HG03442 (cell line): ENCODE data around the gene ROBO4.

Source experiments
- ATAC-seq: cut with Tn5 transposase; IDR thresholded peaks from one replicate; pipeline ENCODE4 v1.9.1; 2021; ENCODE audit warnings: mild to moderate bottlenecking, moderate library complexity; ENCODE audit not compliant: unreplicated experiment

Gene ROBO4

GRCh38 chr11:124919898-124920297 lies 22.2 kb upstream of the ROBO4 start:
- ATAC-seq: no peak

DNA sequence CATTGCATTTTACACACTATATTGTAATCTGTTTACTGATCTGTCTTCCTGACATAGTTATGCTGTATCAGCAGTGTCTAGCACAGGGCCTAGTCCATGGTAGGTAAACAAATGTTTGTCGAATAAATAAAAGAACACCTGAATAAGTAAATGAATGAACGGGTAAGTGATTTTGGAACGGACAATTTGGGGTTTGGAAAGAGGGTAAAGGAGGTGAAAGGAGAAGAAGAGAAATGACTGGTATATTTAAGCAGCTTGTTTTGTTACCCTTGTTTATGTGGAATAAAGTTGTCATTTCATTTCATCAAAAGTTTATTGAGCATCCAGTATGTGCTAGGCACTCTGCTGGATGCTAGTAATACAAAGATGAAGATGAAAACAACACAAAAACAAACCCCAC lies 21.3 kb upstream of the ROBO4 start, which contains the start of gene HEPN1:
Gene HEPN1, plus strand, starts transcription at position 301 of the 400 bp plus-strand sequence.
- ATAC-seq: no peak

DNA sequence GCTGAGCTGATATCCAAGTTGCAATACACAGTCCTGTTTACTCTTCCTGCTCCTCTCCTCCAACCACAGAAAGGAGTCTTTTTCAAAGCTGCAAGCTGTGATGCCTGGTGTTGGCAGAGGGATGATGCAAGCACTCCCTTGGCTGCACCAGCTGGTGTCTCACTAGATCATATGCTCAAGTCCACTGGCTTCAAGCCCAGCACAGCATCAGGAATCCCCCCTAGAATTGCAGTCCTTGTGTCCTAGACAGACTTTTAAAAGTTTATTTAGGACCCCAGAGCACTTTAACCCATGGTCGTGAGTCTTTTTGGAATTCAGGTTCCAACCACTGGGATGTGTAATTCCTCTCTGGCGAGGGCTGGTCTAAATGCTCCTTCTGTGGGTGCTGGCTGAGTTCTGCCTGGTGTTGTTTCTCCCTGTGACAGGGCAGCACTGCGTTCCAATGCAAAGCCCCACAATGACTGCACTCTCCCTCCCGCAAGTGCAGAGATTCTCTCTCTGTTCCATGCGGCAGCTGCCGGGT lies 19.5 kb upstream of the ROBO4 start:
- ATAC-seq: no peak

DNA sequence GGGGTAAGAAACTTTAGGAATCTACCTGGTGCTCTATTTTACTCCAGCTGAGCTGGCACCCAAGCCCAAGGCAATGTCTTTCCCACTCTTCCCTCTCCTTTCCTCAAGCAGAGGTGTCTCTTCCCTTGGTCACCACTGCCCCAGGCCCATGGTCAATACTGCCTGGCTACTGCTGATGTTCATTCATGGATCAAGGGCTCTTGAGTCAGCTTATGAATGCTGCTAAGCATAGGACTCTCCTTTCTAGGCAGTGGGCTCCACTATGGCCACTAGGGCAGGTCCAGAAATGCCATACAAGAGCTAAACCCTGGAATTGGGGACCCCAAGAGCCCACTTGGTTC lies 18.7 kb upstream of the ROBO4 start:
- ATAC-seq: no peak

- ATAC-seq: no peak
These were observed 18.1 kb upstream of the ROBO4 start for GRCh38 chr11:124915541-124916369.

GRCh38 chr11:124902616-124903015 lies 5.0 kb upstream of the ROBO4 start:
- no peak for ATAC-seq

GRCh38 chr11:124900464-124900863 lies 2.8 kb upstream of the ROBO4 start:
- ATAC-seq: no peak

DNA sequence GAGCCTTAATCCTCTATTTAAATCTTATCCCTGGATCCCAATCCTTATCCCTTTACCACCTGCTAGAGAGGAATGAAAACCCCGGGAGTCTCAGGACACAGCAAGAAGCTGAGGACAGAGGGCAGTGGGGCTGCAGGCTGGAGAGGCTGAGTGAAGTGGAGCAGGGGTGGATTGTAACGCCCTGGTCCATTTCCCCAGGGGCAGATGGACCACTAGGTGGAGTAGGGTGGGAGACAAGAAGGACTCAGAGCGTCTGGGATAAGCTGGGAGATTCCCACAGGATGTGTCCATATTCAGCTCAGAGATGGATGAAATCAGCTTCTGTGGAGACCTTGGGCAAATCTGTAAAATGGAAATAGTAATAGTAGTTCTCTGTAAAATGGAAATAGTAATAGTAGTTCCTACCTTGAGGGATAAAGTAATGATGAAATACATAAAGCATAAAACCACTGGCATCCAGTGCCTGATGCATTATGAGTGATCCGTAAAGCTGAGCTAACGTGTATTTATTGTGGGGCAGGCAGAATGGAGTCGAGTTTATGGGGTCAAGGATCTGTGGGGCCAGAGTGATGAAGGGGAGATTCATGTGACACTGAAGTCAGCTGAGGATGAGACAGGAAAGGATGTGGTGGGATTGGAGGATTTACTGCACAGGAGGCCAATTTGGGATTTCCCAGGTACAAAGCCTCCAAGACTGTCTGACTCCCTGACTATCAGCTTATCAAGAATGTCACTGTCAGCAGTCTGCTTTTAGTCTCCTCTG lies 1.9 kb upstream of the ROBO4 start:
- no peak for ATAC-seq

- no peak for ATAC-seq
These were observed 1.0 kb upstream of the ROBO4 start for GRCh38 chr11:124898711-124899110.

DNA sequence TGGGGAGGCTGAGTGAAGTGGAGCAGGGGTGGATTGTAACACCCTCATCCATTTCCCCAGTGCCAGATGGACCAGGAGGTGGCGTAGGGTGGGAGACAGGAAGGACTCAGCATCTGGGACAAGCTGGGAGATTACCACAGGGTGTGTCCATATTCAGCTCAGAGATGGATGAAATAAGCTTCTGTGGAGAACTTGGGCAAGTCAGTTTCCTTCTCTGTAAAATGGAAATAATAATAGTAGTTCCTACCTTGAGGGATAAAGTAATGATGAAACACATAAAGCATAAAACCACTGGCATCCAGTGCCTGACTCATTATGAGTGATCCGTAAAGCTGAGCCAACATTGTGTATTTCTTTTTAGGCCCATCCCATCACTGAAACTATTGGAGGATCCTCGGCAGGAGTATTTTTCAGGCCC lies 607 bp upstream of the ROBO4 start:
- no peak for ATAC-seq

DNA sequence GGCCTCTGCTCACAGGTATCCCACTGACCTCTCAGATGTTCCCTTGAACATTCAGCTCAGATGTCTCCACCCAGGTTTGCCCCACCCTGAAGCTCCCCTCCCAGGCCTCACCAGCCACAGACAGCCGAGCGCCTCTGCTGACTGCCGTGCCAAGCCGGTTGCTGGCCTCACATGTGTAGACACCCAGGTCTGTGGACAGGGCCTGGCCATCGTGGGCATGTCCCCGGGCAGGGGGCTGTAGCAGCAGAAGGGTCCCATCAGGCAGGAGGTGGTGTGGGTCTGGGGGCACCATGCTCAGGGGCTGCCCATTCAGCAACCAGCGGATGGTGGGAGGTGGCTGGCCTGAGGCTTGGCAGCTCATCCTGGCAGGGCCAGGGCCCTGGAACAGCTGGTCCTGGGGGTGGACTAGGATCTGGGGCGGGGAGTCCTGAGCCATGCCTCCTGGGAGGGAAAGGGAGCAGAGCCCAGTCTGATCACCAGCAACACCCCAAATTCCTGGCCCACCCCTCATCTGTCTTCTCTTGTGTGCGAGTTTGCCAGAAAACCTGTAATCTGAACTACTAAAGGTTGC lies 759 bp downstream of the ROBO4 start:
- ATAC-seq: no peak

DNA sequence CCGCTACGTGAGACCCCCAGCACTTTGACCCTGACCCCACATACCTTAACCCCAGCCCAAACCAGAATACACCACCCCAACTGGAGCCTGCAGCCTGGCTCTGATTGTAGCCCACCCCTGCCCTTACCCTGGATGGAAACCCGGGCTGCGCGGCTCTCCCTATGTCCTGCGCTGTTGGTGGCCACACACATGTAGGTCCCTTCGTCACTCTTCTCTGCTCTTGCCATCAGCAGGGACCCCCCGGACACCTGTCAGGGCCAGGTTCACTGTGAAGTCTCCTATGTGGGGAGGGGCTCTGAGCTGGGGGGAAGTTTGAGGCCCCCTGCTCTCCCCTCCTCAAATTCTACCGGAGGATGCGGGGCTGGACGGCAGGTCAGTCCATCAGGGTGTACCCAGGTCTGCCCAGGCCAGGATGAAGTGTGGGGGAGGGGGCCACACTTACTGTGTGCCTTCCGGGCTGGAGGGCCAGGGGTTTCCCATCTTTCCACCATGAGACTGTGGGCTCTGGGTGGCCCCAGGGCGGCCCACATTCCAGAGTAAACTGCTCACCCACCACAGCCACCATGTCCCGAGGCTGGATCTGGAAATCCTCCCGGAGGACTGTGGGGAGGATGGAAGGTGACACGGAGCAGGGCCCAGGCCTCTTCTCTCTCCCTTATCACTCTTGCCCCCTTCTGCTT lies 1.5 kb downstream of the ROBO4 start:
- no peak for ATAC-seq

GRCh38 chr11:124895471-124895971 lies 2.1 kb downstream of the ROBO4 start:
- no peak for ATAC-seq

GRCh38 chr11:124894606-124895430 lies 2.8 kb downstream of the ROBO4 start:
- ATAC-seq: no peak

GRCh38 chr11:124893781-124894401 lies 3.8 kb downstream of the ROBO4 start:
- no peak for ATAC-seq

- ATAC-seq: no peak
These were observed 4.8 kb downstream of the ROBO4 start for GRCh38 chr11:124892750-124893454.

DNA sequence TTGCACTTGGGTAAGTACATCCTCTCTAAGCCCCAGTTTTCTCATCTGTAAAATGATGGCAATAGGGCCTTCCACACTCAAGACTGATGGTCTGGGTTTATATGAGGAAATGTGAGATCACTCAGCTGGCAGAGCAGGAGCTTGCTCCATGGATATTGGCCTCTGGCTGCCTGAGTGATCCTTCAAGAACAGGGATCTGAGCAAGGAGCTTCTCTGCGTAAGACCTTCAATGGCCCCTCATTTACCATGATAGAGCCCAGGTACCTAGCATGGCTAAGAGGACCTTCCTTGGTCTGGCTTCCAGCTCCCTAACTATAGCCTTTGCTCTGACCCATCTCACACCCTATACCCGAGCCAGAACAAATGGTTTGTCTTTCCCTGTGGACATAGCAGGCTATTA lies 5.5 kb downstream of the ROBO4 start:
- ATAC-seq: no peak

DNA sequence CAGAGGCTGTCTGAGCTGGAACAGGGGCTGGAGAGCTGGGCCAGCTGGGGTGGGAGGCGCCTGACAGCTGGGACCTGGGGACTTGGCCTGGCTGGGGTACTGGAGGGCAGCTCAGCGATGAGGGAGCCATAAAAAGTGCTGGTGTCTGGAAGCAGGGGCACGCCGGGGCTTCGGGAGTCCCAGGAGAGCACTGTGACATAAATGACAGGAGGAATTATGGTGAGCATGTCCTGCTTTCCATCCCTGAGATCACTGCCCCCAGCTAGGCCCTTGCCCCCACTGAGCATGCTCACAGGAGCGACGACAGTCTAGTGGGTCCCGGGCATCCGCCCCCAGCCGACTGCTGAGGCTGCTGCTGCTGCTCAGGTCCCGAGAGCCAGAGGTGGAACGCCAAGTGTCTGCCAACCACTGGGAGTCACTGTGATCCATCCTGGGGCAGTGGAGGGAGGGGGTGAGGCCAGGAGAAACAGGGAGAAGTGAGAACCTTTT lies 6.2 kb downstream of the ROBO4 start:
- ATAC-seq: no peak
